ENCODE measurements around the gene PRRG3. TPM values are rescaled to one million over a fixed set of nuclear protein-coding genes. Genes with fewer than 3 reads are reported as not detected.
"Not testable (repeated sequence)": the region's sequence is repeated elsewhere in the genome, so short reads cannot be mapped to it uniquely, and the experiment has no call there.

PRRG3 gene
- total RNA-seq, 2 donors from 2014 or later, result 0.68 to 1.2 TPM

- H3K4me1 ChIP-seq (replicated peaks), result no peaks in the 10 kb centered on the region
- H3K27ac ChIP-seq, result no peak overlapping the region
- no peaks in the 10 kb centered on the region for H3K27me3 ChIP-seq (replicated peaks; ENCODE audit: insufficient read depth)
- WGBS, result 35% methylated on average over 14 of the region's 19 CpGs
- TF ChIP-seq POLR2AphosphoS5 (IDR thresholded peaks at IDR 0.05), result no peak
- no peak for TF ChIP-seq POLR2A (IDR thresholded peaks at IDR 0.05)
- no peak for TF ChIP-seq CTCF (IDR thresholded peaks at IDR 0.05)
- H3K4me3 ChIP-seq, result no peak overlapping the region
- DNase-seq (ENCODE audit: low spot score), result no peak
- intact Hi-C loops (cut with DNase I), result no loop called here
- no peaks in the 10 kb centered on the region for H3K9me3 ChIP-seq
- no peaks in the 10 kb centered on the region for H3K36me3 ChIP-seq
Observed at GRCh38 chrX:151695583-151696340, 504 bp downstream of the PRRG3 start.

DNA sequence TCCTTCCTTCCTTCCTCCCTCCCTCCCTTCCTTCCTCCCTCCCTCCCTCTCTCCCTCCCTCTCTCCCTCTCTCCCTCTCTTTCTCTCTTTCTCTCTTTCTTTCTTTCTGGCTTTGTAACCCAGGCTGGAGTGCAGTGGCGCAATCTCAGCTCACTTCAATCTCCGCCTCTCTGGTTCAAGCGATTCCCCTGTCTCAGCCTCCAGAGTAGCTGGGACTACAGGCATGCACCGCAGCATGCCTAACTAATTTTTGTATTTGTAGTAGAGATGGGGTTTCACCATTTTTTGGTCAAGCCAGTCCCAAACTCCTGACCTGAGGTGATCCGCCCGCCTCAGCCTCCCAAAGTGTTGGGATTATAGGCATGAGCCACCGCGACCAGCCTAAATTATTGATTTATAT, 1.8 kb downstream of the PRRG3 start:
- WGBS, result 95% methylated on average over 8 of the region's 8 CpGs
- DNase-seq (ENCODE audit: low spot score); H3K4me1 ChIP-seq (replicated peaks); H3K4me3 ChIP-seq; H3K9me3 ChIP-seq; H3K27ac ChIP-seq; H3K27me3 ChIP-seq (replicated peaks; ENCODE audit: insufficient read depth); intact Hi-C loops (cut with DNase I); H3K36me3 ChIP-seq: not testable (repeated sequence)

- Histone ChIP-seq H3K4me3 (no peak overlapping the region), H3K27ac (no peak overlapping the region), H3K4me1 (replicated peaks) (no peaks in the 10 kb centered on the region), H3K27me3 (replicated peaks; ENCODE audit: insufficient read depth) (no peaks in the 10 kb centered on the region), H3K9me3 (no peaks in the 10 kb centered on the region), H3K36me3 (no peaks in the 10 kb centered on the region)
- TF ChIP-seq POLR2A (IDR thresholded peaks at IDR 0.05), result no peak
- no peak for TF ChIP-seq CTCF (IDR thresholded peaks at IDR 0.05)
- TF ChIP-seq POLR2AphosphoS5 (IDR thresholded peaks at IDR 0.05), result no peak
- DNase-seq (ENCODE audit: low spot score), result no peak
- intact Hi-C loops (cut with DNase I), result no loop called here
- WGBS, result 52% methylated on average over 3 of the region's 4 CpGs
Observed at GRCh38 chrX:151697522-151697921, 2.3 kb downstream of the PRRG3 start.

- Histone ChIP-seq H3K4me1 (replicated peaks) (no peaks in the 10 kb centered on the region), H3K36me3 (no peaks in the 10 kb centered on the region), H3K27me3 (replicated peaks; ENCODE audit: insufficient read depth) (no peaks in the 10 kb centered on the region), H3K27ac (no peak overlapping the region), H3K4me3 (no peak overlapping the region), H3K9me3 (no peaks in the 10 kb centered on the region)
- WGBS, result 75% methylated on average over 6 of the region's 6 CpGs
- intact Hi-C loops (cut with DNase I), result no loop called here
- no peak for DNase-seq (ENCODE audit: low spot score)
- TF ChIP-seq POLR2AphosphoS5 (IDR thresholded peaks at IDR 0.05) (no peak), POLR2A (IDR thresholded peaks at IDR 0.05) (no peak), CTCF (IDR thresholded peaks at IDR 0.05) (no peak)
Observed at GRCh38 chrX:151698485-151698884, 3.2 kb downstream of the PRRG3 start.

- no peak overlapping the region for H3K27ac ChIP-seq
- no peak for DNase-seq (ENCODE audit: low spot score)
- intact Hi-C loops (cut with DNase I), result no loop called here
- H3K4me3 ChIP-seq, result no peak overlapping the region
- no peaks in the 10 kb centered on the region for H3K27me3 ChIP-seq (replicated peaks; ENCODE audit: insufficient read depth)
- TF ChIP-seq POLR2A (IDR thresholded peaks at IDR 0.05), result no peak
- no peak for TF ChIP-seq POLR2AphosphoS5 (IDR thresholded peaks at IDR 0.05)
- TF ChIP-seq CTCF (IDR thresholded peaks at IDR 0.05), result no peak
- WGBS, result 93% methylated on average over 8 of the region's 9 CpGs
- H3K36me3 ChIP-seq, result no peaks in the 10 kb centered on the region
- no peaks in the 10 kb centered on the region for H3K4me1 ChIP-seq (replicated peaks)
- H3K9me3 ChIP-seq, result no peaks in the 10 kb centered on the region
Observed at GRCh38 chrX:151699746-151700145, 4.5 kb downstream of the PRRG3 start.

Data from prostate gland (tissue), 2 donors.